ENCODE data around the gene FKBP11. TPM values are rescaled to one million over a fixed set of nuclear protein-coding genes. Genes with fewer than 3 reads are reported as not detected.
A peak's percentile ranks its signal among the peaks of the same experiment; 100 is the strongest.

FKBP11 gene
- total RNA-seq, 1 experiment from 2014 or later: 83.2 TPM

DNA sequence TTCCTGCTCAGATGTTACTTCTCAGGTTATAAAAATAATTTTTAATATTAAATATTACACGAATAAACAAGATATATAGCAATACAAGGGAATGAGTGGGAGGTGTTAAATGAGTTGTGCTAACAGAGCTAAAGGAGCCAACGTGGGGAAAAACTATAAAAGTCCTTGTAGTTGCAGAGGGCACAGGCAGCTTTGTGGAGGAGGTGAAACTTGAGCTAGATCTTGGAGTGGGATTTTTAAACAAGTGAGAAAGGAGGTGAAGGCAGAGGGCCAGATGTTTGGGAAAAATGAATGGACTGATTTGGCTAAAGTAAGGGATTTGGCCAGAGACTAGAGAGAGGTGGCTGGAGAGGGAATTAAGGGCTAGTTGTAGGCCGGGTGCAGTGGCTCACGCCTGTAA lies 5.2 kb upstream of the FKBP11 start:
- CTCF ChIA-PET: interaction anchor here (0.6 to 1.3 kb wide), 3 partner anchors 10 to 148 kb away, joined by 3 to 4 read pairs (median 3); no protein-coding TSS in a partner anchor
- peaks cover 65% of the 10 kb centered on the region for H3K36me3 Mint-ChIP-seq (ENCODE audit: insufficient read depth, unreplicated experiment)
- H3K4me1 Mint-ChIP-seq (ENCODE audit: low read depth, unreplicated experiment): no peaks in the 10 kb centered on the region
- no peaks in the 10 kb centered on the region for H3K27me3 Mint-ChIP-seq (ENCODE audit: insufficient read depth, unreplicated experiment)
- intact Hi-C loops (cut with micrococcal nuclease; ENCODE audit: unreplicated experiment): no loop called here
- no peak overlapping the region for H3K4me3 Mint-ChIP-seq (ENCODE audit: unreplicated experiment)
- TF ChIP-seq, protein P1, sequence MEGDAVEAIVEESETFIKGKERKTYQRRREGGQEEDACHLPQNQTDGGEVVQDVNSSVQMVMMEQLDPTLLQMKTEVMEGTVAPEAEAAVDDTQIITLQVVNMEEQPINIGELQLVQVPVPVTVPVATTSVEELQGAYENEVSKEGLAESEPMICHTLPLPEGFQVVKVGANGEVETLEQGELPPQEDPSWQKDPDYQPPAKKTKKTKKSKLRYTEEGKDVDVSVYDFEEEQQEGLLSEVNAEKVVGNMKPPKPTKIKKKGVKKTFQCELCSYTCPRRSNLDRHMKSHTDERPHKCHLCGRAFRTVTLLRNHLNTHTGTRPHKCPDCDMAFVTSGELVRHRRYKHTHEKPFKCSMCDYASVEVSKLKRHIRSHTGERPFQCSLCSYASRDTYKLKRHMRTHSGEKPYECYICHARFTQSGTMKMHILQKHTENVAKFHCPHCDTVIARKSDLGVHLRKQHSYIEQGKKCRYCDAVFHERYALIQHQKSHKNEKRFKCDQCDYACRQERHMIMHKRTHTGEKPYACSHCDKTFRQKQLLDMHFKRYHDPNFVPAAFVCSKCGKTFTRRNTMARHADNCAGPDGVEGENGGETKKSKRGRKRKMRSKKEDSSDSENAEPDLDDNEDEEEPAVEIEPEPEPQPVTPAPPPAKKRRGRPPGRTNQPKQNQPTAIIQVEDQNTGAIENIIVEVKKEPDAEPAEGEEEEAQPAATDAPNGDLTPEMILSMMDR (IDR thresholded peaks at IDR 0.05; ENCODE audit: insufficient read depth in 1 of 2, low read depth in 1 of 2, low read length in 1 of 2, severe bottlenecking in 1 of 2, unreplicated experiment in 1 of 2): no peak
- no peaks in the 10 kb centered on the region for H3K9me3 Mint-ChIP-seq (ENCODE audit: unreplicated experiment)
- BruUV-seq (replicated peaks): no TSS peak
- Histone ChIP-seq H3K4me1 (peaks cover 4% of the 10 kb centered on the region; the same call in 1 of the 2 replicates), H3K27me3 (replicated peaks; ENCODE audit: control insufficient read depth, insufficient read depth, low read length) (no peaks in the 10 kb centered on the region), H3K36me3 (ENCODE audit: control insufficient read depth, insufficient read depth, low read length) (0 out of 2 replicates have a peak, but pooled peaks cover 2% of the 10 kb centered on the region), H3K4me3 (ENCODE audit: low read depth, low read length) (no peak overlapping the region), H3K9me3 (no peaks in the 10 kb centered on the region)
- DNase-seq: no peak
- POLR2A ChIA-PET: interaction anchor here (0.6 kb wide), 1 partner anchor 176 kb away, joined by 5 read pairs; no protein-coding TSS in a partner anchor
- no peak overlapping the region for H3K27ac Mint-ChIP-seq (ENCODE audit: unreplicated experiment)

DNA sequence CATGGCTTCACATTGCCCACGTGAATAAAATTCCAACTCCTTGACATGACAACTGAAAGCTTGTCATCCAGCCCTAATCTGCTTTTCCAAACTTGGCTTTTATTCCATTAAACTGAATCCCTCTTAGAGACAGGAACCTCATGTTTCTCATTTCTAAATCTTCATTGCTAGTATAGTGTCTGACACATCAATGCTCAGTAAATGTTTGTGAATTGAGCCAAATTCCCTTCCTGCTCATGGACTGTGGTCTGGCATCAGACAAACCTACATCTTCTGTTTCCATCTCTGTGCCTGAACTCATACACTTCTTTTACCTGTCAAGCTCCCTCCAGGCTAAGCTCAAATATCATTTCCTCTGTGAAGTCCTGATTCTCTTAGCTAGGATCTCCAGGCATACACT lies 4.3 kb upstream of the FKBP11 start:
- no peaks in the 10 kb centered on the region for H3K9me3 ChIP-seq
- no TSS peak for BruUV-seq (replicated peaks)
- Mint-ChIP-seq H3K27ac (ENCODE audit: unreplicated experiment) (no peak overlapping the region), H3K9me3 (ENCODE audit: unreplicated experiment) (no peaks in the 10 kb centered on the region), H3K4me3 (ENCODE audit: unreplicated experiment) (no peak overlapping the region), H3K36me3 (ENCODE audit: insufficient read depth, unreplicated experiment) (peaks cover 67% of the 10 kb centered on the region), H3K27me3 (ENCODE audit: insufficient read depth, unreplicated experiment) (no peaks in the 10 kb centered on the region), H3K4me1 (ENCODE audit: low read depth, unreplicated experiment) (no peaks in the 10 kb centered on the region)
- intact Hi-C loops (cut with micrococcal nuclease; ENCODE audit: unreplicated experiment): no loop called here
- ChIA-PET POLR2A (no interaction called here), CTCF (interaction anchor here (0.7 to 1.3 kb wide), 3 partner anchors 58 to 77 kb away, joined by 3 to 7 read pairs (median 4); partner anchors contain the start of genes DDX23 and RND1)
- DNase-seq: no peak
- H3K27me3 ChIP-seq (replicated peaks; ENCODE audit: control insufficient read depth, insufficient read depth, low read length): no peaks in the 10 kb centered on the region
- H3K4me1 ChIP-seq: peaks cover 5% of the 10 kb centered on the region; the same call in 1 of the 2 replicates
- 0 out of 2 replicates have a peak, but pooled peaks cover 2% of the 10 kb centered on the region for H3K36me3 ChIP-seq (ENCODE audit: control insufficient read depth, insufficient read depth, low read length)
- H3K4me3 ChIP-seq (ENCODE audit: low read depth, low read length): no peak overlapping the region
- TF ChIP-seq, protein P1 (IDR thresholded peaks at IDR 0.05; ENCODE audit: insufficient read depth in 1 of 2, low read depth in 1 of 2, low read length in 1 of 2, severe bottlenecking in 1 of 2, unreplicated experiment in 1 of 2): no peak

DNA sequence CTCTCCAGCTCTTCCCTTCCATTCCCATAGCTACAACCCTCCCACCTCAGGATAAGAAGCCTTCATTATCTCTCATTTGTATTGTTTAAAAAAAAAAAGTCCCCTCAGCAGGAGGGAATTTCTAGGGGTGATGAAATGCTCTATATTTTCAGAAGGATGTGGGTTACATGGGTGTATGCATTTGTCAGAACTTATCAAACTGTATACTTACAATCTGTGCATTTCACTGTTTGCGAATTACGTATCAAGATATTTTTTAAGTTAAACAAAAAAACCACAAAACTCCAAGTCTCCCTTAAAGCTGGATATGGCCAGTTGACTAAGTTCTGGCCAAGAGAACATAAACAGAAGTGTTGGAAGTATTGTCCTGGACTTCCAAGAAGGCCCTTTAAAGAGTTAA lies 2.0 kb upstream of the FKBP11 start:
- no peak for DNase-seq
- no TSS peak for BruUV-seq (replicated peaks)
- H3K36me3 Mint-ChIP-seq (ENCODE audit: insufficient read depth, unreplicated experiment): peaks cover 55% of the 10 kb centered on the region
- TF ChIP-seq, protein P1 (IDR thresholded peaks at IDR 0.05; ENCODE audit: insufficient read depth in 1 of 2, low read depth in 1 of 2, low read length in 1 of 2, severe bottlenecking in 1 of 2, unreplicated experiment in 1 of 2): no peak
- no peaks in the 10 kb centered on the region for H3K27me3 Mint-ChIP-seq (ENCODE audit: insufficient read depth, unreplicated experiment)
- Histone ChIP-seq H3K4me3 (ENCODE audit: low read depth, low read length) (no peak overlapping the region), H3K27me3 (replicated peaks; ENCODE audit: control insufficient read depth, insufficient read depth, low read length) (no peaks in the 10 kb centered on the region), H3K9me3 (no peaks in the 10 kb centered on the region), H3K4me1 (peaks cover 5% of the 10 kb centered on the region; the same call in 1 of the 2 replicates), H3K36me3 (ENCODE audit: control insufficient read depth, insufficient read depth, low read length) (peaks cover 2% of the 10 kb centered on the region; the same call in 1 of the 2 replicates)
- CTCF ChIA-PET: interaction anchor here (1.0 kb wide), 2 partner anchors 36 to 61 kb away, joined by 3 to 4 read pairs; no protein-coding TSS in a partner anchor
- peak overlapping the region; percentile 10 for H3K27ac Mint-ChIP-seq (ENCODE audit: unreplicated experiment)
- intact Hi-C loops (cut with micrococcal nuclease; ENCODE audit: unreplicated experiment): no loop called here
- H3K4me3 Mint-ChIP-seq (ENCODE audit: unreplicated experiment): peak overlapping the region; percentile 2
- H3K9me3 Mint-ChIP-seq (ENCODE audit: unreplicated experiment): no peaks in the 10 kb centered on the region
- H3K4me1 Mint-ChIP-seq (ENCODE audit: low read depth, unreplicated experiment): no peaks in the 10 kb centered on the region
- POLR2A ChIA-PET: interaction anchor here (0.7 kb wide), 1 partner anchor 12 kb away, joined by 3 read pairs; no protein-coding TSS in a partner anchor
